Stomach (tissue), 9 donors: ENCODE results near the gene RFX2. TPM values are rescaled to one million over a fixed set of nuclear protein-coding genes. Genes with fewer than 3 reads are reported as not detected.

ENCODE experiments used
- DNase-seq, 2 donors: peaks; one replicate each; pipeline versions ENCODE4 v3.0.0 to v3.0.0-alpha.2; 2013 to 2019
- H3K27ac ChIP-seq, 5 donors: fragments of 200-600 bp in 4 of 5; sonication (generic) in 4 of 5; one replicate each; pipeline ENCODE4 v1.5.1; 2013 to 2019; ENCODE audit warnings: mild to moderate bottlenecking in 1 of 5, moderate library complexity in 1 of 5
- H3K27me3 ChIP-seq, 3 donors: fragments of 200-600 bp; sonication (generic); one replicate each; pipeline ENCODE4 v1.5.1; 2017 to 2019; ENCODE audit warnings: mixed run types in 1 of 3
- H3K36me3 ChIP-seq, 4 donors: fragments of 200-600 bp; sonication (generic); 1 replicate in 3 of 4; 2 replicates in 1 of 4; pipeline ENCODE4 v1.5.1; 2016 to 2019
- H3K4me1 ChIP-seq, 4 donors: fragments of 200-600 bp; sonication (generic); one replicate each; pipeline ENCODE4 v1.5.1; 2016 to 2019
- H3K4me3 ChIP-seq, 4 donors: fragments of 200-600 bp; sonication (generic) in 3 of 4; one replicate each; pipeline ENCODE4 v1.5.1; 2016 to 2019; ENCODE audit warnings: mild to moderate bottlenecking in 1 of 4
- H3K9me3 ChIP-seq, 4 donors: fragments of 200-600 bp; sonication (generic); one replicate each; pipeline ENCODE4 v1.5.1; 2016 to 2019
- CTCF ChIP-seq, 7 experiments: fragments of 450-650 bp in 4 of 7; fragments of 200-600 bp in 3 of 7; sonication (generic) in 3 of 7; IDR thresholded peaks; one replicate each; pipeline ENCODE4 v1.5.1; 2016 to 2019; ENCODE audit warnings: antibody characterized with exemption in 7 of 7, control low read depth in 2 of 7, mild to moderate bottlenecking in 1 of 7
- EP300 ChIP-seq: sonication (generic); formaldehyde crosslinking; IDR thresholded peaks from one replicate; pipeline ENCODE4 v1.6.1; 2017; ENCODE audit warnings: antibody characterized with exemption
- POLR2A ChIP-seq, 4 donors: fragments of 450-650 bp; IDR thresholded peaks; one replicate each; pipeline ENCODE4 v1.6.1; 2016; ENCODE audit warnings: antibody characterized with exemption in 4 of 4, control low read depth in 2 of 4, mild to moderate bottlenecking in 1 of 4, moderate library complexity in 1 of 4
- POLR2AphosphoS5 ChIP-seq, 3 donors: sonication (generic); formaldehyde crosslinking; IDR thresholded peaks; one replicate each; pipeline ENCODE4 v1.6.1; 2016; ENCODE audit warnings: antibody characterized with exemption in 3 of 3
- WGBS, 5 donors: extraction: QIAGEN DNeasy Blood & Tissue Kit in 3 of 5; methylation state at CpG; one replicate each; pipeline versions ENCODE4 v1.1.5 to v1.1.7; 2013 to 2018; 5-methylcytosine and 5-hydroxymethylcytosine counted together
- intact Hi-C: fragments of 100-400 bp; cut with DNase I; formaldehyde crosslinking; loops from one replicate; pipeline ENCODE4 v1.15.1; 2023; ENCODE audit warnings: low total_unique reads
- polyA plus RNA-seq, 3 donors: library from polyadenylated mRNA; stranded (reverse); fragments of 200-250 nt; gene quantifications; one replicate each; pipeline ENCODE4 v1.2.3, GENCODE V29; 2013
- total RNA-seq, 5 donors: library from RNA; depleted of rRNA; stranded (reverse); fragments of >200 nt; gene quantifications; one replicate each; pipeline versions ENCODE4 v1.1.0 to v1.2.3, GENCODE V29; 2014 to 2016
- donor health status: healthy with polysubstance abuse.
- donor health status: Bipolar disorder and iron deficiency.
- donor health status: healthy.

RFX2 gene
- total and polyA plus RNA-seq, 8 donors: 1.2 to 123 (median 8.0) TPM

GRCh38 chr19:6100284-6100915 is 9.9 kb downstream of the RFX2 start:
- no peak overlapping the region for H3K4me3 ChIP-seq
- peak overlapping the region in 4 of 5 donors; percentile 41 to 78 (median 76) for H3K27ac ChIP-seq
- 69 to 82% (median 77%) methylated on average over 16 of the region's 16 CpGs for WGBS, 5 donors
- TF ChIP-seq POLR2AphosphoS5 (IDR thresholded peaks at IDR 0.05): no peak
- TF ChIP-seq POLR2A (IDR thresholded peaks at IDR 0.05): no peak
- TF ChIP-seq EP300: no peak
- no peak for TF ChIP-seq CTCF (IDR thresholded peaks at IDR 0.05)
- no peaks in the 10 kb centered on the region for H3K27me3 ChIP-seq
- H3K36me3 ChIP-seq: no peaks in the 10 kb centered on the region
- H3K4me1 ChIP-seq: peaks cover 10 to 71% (median 36%) of the 10 kb centered on the region in 4 donors
- intact Hi-C loops: no loop called here
- DNase-seq: peak in 1 of 2 donors; percentile 42
- no peaks in the 10 kb centered on the region for H3K9me3 ChIP-seq

- 75 to 91% (median 77%) methylated on average over 2 of the region's 2 CpGs for WGBS, 5 donors
- no peak overlapping the region for H3K4me3 ChIP-seq
- intact Hi-C loops: no loop called here
- H3K36me3 ChIP-seq: no peaks in the 10 kb centered on the region
- H3K4me1 ChIP-seq: peaks cover 6 to 67% (median 36%) of the 10 kb centered on the region in 4 donors
- TF ChIP-seq POLR2AphosphoS5 (IDR thresholded peaks at IDR 0.05): no peak
- no peak for TF ChIP-seq EP300
- H3K27ac ChIP-seq: peak overlapping the region in 4 of 5 donors; percentile 41 to 78 (median 76)
- no peaks in the 10 kb centered on the region for H3K9me3 ChIP-seq
- no peak for DNase-seq
- H3K27me3 ChIP-seq: no peaks in the 10 kb centered on the region
Measured at GRCh38 chr19:6099599-6099998, 10.7 kb downstream of the RFX2 start.

DNA sequence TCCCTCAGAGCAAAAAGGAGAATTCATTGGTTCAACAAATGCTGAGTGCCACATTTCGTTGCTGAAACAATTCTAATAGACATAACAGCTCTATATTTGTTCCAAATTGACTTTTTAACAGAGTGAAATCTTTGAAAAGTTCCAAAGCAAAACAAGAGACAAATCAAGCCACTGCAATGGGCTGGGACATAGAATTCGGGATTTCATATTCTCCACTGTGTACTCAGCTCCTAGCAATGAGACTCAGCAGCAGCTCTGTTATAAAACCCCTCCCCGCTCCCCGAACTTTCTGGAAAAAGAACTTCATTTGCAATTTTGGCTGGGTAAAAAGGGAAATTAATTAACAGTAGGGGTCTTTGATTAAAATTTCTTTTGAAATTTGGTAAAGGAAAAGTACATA is 11.3 kb downstream of the RFX2 start:
- Histone ChIP-seq H3K4me1 (peaks cover 5 to 66% (median 35%) of the 10 kb centered on the region in 4 donors), H3K9me3 (no peaks in the 10 kb centered on the region), H3K4me3 (no peak overlapping the region), H3K27ac (peak overlapping the region in 4 of 5 donors; percentile 55 to 78 (median 76)), H3K27me3 (no peaks in the 10 kb centered on the region), H3K36me3 (no peaks in the 10 kb centered on the region)
- intact Hi-C loops: no loop called here
- WGBS, 5 donors: 59 to 79% (median 70%) methylated on average over 4 of the region's 4 CpGs
- TF ChIP-seq POLR2A (IDR thresholded peaks at IDR 0.05): no peak
- no peak for TF ChIP-seq EP300
- no peak for TF ChIP-seq CTCF (IDR thresholded peaks at IDR 0.05)
- no peak for TF ChIP-seq POLR2AphosphoS5 (IDR thresholded peaks at IDR 0.05)
- no peak for DNase-seq

DNA sequence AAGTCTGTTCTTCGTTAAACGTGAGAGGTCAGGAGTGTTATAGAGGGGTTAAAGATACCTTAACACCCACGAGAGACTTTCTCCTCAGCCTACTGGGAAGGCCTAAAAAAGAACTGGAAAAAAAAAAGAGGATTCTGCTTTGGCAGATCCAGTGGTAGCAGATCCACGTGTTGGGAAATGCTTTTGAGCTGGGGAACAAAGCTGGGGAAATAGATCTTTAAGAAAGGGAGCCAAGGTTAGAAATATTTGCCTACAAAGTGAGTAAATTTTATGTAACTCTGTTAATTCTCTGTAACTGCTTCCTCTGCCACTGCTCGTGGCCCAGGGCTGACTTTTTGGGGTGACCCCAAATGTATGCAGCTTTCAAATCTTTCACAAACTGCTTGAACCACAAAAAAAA is 11.7 kb downstream of the RFX2 start:
- DNase-seq: no peak
- peak overlapping the region in 4 of 5 donors; percentile 55 to 78 (median 76) for H3K27ac ChIP-seq
- H3K36me3 ChIP-seq: no peaks in the 10 kb centered on the region
- TF ChIP-seq POLR2A (IDR thresholded peaks at IDR 0.05): no peak
- no peak for TF ChIP-seq CTCF (IDR thresholded peaks at IDR 0.05)
- TF ChIP-seq EP300: no peak
- no peak for TF ChIP-seq POLR2AphosphoS5 (IDR thresholded peaks at IDR 0.05)
- intact Hi-C loops: no loop called here
- H3K27me3 ChIP-seq: no peaks in the 10 kb centered on the region
- H3K4me1 ChIP-seq: peaks cover under 1 to 65% (median 33%) of the 10 kb centered on the region in 4 donors
- H3K9me3 ChIP-seq: no peaks in the 10 kb centered on the region
- no peak overlapping the region for H3K4me3 ChIP-seq
- 50 to 66% (median 61%) methylated on average over 5 of the region's 5 CpGs for WGBS, 5 donors

- H3K4me1 ChIP-seq: peaks cover under 1 to 65% (median 30%) of the 10 kb centered on the region in 4 donors
- no peaks in the 10 kb centered on the region for H3K9me3 ChIP-seq
- no peak for DNase-seq
- H3K4me3 ChIP-seq: no peak overlapping the region
- TF ChIP-seq CTCF (IDR thresholded peaks at IDR 0.05) (no peak), POLR2AphosphoS5 (IDR thresholded peaks at IDR 0.05) (no peak), POLR2A (IDR thresholded peaks at IDR 0.05) (no peak)
- WGBS, 5 donors: 80 to 92% (median 87%) methylated on average over 4 of the region's 4 CpGs
- H3K27ac ChIP-seq: peak overlapping the region in 4 of 5 donors; percentile 55 to 78 (median 76)
- H3K36me3 ChIP-seq: no peaks in the 10 kb centered on the region
- intact Hi-C loops: no loop called here
- no peaks in the 10 kb centered on the region for H3K27me3 ChIP-seq
Measured at GRCh38 chr19:6097911-6098310, 12.4 kb downstream of the RFX2 start.
